RPMI8226 (cell line): ENCODE measurements around the gene ELP4.

Source experiments
- DNase-seq: peaks from one replicate; pipeline ENCODE4 v3.0.0-alpha.2; 2015

The ELP4 gene

DNA sequence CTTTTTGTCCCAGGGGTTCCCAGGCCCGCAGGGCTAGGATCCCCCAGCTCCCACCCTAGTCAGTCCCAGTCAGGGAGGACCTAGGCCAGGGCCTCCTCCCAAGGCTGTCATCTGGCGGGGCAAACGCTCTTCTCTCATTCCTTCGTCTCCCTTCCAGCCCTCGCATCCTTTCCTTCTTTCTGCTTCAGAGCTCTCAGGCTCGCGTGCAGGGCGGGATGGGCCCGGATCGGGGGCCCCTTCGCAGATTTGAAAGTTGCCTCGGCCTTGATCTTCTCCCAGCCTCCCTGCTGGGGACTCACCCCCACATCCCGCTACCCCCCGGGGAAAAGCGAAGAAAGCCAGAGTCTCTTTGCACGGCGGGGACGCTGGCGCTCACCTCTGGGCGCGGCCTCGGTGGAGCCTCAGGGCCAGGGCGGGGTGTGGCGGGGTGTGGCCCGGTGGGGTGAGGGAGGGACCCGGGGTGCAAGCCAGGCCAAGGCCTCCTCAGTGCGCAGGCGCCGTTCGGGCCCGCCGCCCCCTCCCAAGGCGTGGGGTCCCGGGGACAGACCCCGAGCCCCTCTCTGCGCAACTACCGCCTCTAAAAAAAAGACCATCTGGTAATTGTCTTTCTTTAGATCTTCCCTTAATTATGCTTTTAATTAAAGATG, 316.4 kb downstream of the ELP4 start:
- no peak for DNase-seq

DNA sequence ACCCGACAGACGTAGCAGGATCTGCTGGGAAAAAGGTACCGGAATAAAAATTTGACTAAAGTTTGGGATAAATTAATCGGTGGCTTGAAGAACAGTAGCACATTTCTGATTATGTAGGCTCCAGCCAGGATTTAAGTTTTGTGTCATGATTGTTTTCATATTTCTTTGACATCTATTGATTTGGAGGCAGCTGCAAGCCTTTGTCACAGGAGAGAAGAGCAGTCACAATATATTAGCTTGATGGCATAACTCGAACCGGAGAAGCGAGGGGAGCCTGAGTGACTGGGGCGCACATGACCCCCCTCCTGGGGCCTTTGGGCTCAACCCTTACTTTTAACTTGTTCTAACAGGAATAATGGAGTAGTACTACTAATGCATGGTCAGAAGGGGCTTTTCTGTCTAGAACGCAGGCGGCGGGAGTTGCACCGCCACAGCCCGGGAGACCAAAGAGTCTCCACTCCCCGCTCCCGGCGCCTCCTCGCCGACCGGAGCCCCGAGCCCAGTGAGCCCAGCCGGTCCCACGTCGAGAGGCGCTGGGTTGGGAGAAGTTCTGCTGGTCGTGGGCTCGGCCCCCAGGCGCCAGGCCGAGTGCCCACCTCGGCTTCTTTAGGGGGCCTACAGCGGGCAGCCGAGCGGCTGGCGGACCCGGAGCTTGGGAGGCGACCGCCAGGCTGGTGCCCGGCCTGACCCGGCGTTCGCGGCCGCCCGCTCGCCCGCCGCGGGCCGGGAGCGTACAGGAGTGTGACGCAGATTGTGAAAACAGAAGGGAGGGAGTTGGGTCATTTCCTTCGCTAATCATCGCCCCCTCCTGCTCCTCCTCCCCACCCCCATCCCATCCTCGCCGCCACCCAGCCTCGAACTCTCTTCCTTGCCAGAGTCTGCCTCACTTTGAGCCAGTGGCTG, 317.2 kb downstream of the ELP4 start:
- no peak for DNase-seq

DNA sequence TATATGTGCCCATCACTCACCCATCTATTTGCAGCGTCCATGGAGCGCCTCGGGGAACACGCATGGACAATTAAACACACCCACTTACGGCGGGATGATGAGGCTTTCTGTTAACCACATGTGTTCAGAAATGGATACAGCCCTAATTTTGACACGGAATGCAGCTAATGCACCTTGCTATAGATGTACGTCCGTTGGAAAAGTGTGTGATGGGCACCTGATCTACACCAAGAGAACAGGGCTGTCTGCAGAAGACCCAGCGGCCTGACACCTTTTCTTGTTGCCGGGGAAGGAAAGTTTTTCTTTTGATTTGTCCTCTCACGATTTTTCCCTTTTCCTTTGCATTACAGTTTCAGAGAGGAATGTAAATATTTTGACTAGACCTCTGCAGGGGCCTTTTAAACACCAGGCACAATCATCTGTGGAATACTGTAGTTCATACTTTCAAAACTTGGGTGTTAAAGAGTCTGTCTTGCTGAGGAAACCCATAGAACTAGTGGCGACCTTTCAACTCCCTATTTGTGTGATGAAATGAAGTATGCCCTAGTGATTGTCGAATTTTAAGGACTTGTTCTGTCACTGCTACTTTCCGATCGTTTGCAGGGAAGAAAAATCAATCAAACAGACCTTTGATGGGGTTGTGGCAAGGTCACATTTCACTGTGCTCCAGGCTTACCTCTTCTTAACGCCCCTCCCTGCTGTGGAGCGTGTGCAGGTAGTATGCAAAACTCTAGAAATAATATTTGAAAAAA, 318.1 kb downstream of the ELP4 start:
- no peak for DNase-seq

DNA sequence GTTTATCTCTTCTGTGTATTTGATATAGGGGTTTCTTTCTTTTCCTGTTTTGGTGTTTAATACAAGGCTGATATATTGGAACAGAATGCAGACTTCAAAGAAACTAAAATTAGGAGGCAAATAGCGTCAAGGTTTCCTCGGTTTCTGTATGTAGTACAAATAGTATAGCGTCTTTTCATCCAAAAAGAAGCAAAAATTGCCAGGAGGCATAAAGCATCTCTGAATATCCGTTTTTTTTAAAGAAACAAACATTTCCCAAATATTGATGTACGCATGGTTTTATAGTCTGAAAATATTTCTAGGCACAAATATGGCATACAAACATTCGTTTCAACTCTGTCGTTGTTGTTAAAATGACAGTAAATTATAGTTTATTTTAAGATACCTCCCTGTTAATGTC, 318.6 kb downstream of the ELP4 start:
- DNase-seq, result no peak

DNA sequence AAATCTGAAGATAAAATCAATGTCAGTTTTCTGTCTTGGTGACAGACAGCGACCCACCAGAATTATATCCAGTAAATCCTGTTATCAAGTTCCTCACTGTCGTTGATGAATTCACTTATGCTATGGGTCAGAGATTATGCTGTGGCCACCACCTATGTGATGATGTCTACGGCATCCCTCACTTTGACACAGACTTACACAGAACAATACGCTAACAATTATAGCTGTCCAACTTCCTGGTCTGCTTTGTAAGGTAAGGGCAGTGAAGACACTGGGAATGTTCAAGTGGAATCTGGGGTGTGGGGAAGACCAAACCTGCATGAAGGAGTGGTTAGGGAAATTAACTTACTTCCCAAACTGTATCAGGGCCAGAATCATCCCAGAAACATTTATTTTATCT, 320.8 kb downstream of the ELP4 start:
- no peak for DNase-seq

- DNase-seq, result no peak
Observed at GRCh38 chr11:31834237-31834636, 324.7 kb downstream of the ELP4 start.
